ENCODE data around the gene EXD3. TPM values are rescaled to one million over a fixed set of nuclear protein-coding genes. Genes with fewer than 3 reads are reported as not detected.

The EXD3 gene
- polyA plus RNA-seq, 1 of the 3 experiments (the other 2 are of a cell fraction): 11.5 TPM

DNA sequence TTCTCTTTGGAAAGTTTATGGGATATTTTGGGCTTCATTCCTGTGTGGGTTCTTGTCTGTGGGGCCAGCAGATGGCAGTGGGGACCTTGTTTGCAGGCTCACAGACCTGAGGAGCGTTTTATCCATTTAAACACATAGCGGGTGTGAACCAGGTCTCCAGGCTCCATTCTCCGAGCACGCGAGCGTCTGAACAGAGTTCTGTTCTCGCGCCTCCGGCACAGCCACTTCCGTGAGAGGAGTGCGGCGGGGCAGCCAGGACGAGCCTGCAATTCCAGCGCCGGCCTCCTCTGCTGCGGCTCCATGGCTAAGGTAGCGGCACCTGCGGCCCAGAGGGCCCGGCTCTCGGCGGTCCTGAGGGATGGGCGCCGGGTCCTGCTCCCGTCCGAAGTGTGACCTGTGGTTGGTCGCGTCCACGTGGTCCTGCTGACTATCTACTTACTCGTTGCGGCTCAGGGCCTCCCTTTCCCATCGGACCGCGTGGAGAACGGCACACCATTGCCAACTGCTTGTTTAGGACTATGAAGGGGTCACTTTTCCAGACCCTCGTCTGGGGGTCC is 128.2 kb downstream of the EXD3 start:
- 22% methylated on average over 11 of the region's 35 CpGs for WGBS (ENCODE audit: low lambda C conversion rate)
- TF ChIP-seq, protein P1, sequence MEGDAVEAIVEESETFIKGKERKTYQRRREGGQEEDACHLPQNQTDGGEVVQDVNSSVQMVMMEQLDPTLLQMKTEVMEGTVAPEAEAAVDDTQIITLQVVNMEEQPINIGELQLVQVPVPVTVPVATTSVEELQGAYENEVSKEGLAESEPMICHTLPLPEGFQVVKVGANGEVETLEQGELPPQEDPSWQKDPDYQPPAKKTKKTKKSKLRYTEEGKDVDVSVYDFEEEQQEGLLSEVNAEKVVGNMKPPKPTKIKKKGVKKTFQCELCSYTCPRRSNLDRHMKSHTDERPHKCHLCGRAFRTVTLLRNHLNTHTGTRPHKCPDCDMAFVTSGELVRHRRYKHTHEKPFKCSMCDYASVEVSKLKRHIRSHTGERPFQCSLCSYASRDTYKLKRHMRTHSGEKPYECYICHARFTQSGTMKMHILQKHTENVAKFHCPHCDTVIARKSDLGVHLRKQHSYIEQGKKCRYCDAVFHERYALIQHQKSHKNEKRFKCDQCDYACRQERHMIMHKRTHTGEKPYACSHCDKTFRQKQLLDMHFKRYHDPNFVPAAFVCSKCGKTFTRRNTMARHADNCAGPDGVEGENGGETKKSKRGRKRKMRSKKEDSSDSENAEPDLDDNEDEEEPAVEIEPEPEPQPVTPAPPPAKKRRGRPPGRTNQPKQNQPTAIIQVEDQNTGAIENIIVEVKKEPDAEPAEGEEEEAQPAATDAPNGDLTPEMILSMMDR (IDR thresholded peaks at IDR 0.05): peak; percentile 33; the same call in 1 of the 2 replicates
- no peak for TF ChIP-seq SIN3A (IDR thresholded peaks at IDR 0.05; ENCODE audit: borderline replicate concordance, low read depth, low read length)
- 0 out of 2 replicates have a peak, but pooled peaks have one; percentile 17 for TF ChIP-seq SMC3 (IDR thresholded peaks at IDR 0.05; ENCODE audit: low read depth, low read length)
- TF ChIP-seq, protein P2, sequence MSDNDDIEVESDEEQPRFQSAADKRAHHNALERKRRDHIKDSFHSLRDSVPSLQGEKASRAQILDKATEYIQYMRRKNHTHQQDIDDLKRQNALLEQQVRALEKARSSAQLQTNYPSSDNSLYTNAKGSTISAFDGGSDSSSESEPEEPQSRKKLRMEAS (IDR thresholded peaks at IDR 0.05; ENCODE audit: low read depth): no peak
- TF ChIP-seq, protein P3, sequence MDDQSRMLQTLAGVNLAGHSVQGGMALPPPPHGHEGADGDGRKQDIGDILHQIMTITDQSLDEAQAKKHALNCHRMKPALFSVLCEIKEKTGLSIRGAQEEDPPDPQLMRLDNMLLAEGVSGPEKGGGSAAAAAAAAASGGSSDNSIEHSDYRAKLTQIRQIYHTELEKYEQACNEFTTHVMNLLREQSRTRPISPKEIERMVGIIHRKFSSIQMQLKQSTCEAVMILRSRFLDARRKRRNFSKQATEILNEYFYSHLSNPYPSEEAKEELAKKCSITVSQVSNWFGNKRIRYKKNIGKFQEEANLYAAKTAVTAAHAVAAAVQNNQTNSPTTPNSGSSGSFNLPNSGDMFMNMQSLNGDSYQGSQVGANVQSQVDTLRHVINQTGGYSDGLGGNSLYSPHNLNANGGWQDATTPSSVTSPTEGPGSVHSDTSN (IDR thresholded peaks at IDR 0.05): no peak
- no peak for TF ChIP-seq JUND (IDR thresholded peaks at IDR 0.05)
- TF ChIP-seq, protein P4, sequence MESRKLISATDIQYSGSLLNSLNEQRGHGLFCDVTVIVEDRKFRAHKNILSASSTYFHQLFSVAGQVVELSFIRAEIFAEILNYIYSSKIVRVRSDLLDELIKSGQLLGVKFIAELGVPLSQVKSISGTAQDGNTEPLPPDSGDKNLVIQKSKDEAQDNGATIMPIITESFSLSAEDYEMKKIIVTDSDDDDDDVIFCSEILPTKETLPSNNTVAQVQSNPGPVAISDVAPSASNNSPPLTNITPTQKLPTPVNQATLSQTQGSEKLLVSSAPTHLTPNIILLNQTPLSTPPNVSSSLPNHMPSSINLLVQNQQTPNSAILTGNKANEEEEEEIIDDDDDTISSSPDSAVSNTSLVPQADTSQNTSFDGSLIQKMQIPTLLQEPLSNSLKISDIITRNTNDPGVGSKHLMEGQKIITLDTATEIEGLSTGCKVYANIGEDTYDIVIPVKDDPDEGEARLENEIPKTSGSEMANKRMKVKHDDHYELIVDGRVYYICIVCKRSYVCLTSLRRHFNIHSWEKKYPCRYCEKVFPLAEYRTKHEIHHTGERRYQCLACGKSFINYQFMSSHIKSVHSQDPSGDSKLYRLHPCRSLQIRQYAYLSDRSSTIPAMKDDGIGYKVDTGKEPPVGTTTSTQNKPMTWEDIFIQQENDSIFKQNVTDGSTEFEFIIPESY (IDR thresholded peaks at IDR 0.05; ENCODE audit: borderline replicate concordance, low read depth): no peak
- TF ChIP-seq MEF2A (IDR thresholded peaks at IDR 0.05; ENCODE audit: borderline replicate concordance, low read depth): no peak
- TF ChIP-seq, protein P5, sequence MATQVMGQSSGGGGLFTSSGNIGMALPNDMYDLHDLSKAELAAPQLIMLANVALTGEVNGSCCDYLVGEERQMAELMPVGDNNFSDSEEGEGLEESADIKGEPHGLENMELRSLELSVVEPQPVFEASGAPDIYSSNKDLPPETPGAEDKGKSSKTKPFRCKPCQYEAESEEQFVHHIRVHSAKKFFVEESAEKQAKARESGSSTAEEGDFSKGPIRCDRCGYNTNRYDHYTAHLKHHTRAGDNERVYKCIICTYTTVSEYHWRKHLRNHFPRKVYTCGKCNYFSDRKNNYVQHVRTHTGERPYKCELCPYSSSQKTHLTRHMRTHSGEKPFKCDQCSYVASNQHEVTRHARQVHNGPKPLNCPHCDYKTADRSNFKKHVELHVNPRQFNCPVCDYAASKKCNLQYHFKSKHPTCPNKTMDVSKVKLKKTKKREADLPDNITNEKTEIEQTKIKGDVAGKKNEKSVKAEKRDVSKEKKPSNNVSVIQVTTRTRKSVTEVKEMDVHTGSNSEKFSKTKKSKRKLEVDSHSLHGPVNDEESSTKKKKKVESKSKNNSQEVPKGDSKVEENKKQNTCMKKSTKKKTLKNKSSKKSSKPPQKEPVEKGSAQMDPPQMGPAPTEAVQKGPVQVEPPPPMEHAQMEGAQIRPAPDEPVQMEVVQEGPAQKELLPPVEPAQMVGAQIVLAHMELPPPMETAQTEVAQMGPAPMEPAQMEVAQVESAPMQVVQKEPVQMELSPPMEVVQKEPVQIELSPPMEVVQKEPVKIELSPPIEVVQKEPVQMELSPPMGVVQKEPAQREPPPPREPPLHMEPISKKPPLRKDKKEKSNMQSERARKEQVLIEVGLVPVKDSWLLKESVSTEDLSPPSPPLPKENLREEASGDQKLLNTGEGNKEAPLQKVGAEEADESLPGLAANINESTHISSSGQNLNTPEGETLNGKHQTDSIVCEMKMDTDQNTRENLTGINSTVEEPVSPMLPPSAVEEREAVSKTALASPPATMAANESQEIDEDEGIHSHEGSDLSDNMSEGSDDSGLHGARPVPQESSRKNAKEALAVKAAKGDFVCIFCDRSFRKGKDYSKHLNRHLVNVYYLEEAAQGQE (IDR thresholded peaks at IDR 0.05; ENCODE audit: low read depth, low read length): no peak
- no peak for TF ChIP-seq GABPA (IDR thresholded peaks at IDR 0.05; ENCODE audit: low read depth)
- TF ChIP-seq, protein P6, sequence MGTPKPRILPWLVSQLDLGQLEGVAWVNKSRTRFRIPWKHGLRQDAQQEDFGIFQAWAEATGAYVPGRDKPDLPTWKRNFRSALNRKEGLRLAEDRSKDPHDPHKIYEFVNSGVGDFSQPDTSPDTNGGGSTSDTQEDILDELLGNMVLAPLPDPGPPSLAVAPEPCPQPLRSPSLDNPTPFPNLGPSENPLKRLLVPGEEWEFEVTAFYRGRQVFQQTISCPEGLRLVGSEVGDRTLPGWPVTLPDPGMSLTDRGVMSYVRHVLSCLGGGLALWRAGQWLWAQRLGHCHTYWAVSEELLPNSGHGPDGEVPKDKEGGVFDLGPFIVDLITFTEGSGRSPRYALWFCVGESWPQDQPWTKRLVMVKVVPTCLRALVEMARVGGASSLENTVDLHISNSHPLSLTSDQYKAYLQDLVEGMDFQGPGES (IDR thresholded peaks at IDR 0.05; ENCODE audit: low read depth, low read length): no peak
- no peak for TF ChIP-seq TAF1 (IDR thresholded peaks at IDR 0.05; ENCODE audit: borderline replicate concordance, low read depth, low read length)
- peak; percentile 53 for TF ChIP-seq RAD21 (IDR thresholded peaks at IDR 0.05; ENCODE audit: low read length)
- TF ChIP-seq EP300 (IDR thresholded peaks at IDR 0.05; ENCODE audit: borderline replicate concordance in 1 of 2, low read depth in 1 of 2, low read length in 1 of 2): no peak
- no peak for TF ChIP-seq MXI1 (IDR thresholded peaks at IDR 0.05; ENCODE audit: low read depth, low read length)
- TF ChIP-seq RFX5 (IDR thresholded peaks at IDR 0.05; ENCODE audit: low read length): no peak
- no peak for TF ChIP-seq POLR2AphosphoS5 (IDR thresholded peaks at IDR 0.05; ENCODE audit: low read depth, low read length)
- TF ChIP-seq, protein P7, sequence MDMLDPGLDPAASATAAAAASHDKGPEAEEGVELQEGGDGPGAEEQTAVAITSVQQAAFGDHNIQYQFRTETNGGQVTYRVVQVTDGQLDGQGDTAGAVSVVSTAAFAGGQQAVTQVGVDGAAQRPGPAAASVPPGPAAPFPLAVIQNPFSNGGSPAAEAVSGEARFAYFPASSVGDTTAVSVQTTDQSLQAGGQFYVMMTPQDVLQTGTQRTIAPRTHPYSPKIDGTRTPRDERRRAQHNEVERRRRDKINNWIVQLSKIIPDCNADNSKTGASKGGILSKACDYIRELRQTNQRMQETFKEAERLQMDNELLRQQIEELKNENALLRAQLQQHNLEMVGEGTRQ (IDR thresholded peaks at IDR 0.05; ENCODE audit: borderline replicate concordance, low read depth, low read length): no peak
- no peak for TF ChIP-seq TCF12 (IDR thresholded peaks at IDR 0.05)
- TF ChIP-seq YY1 (IDR thresholded peaks at IDR 0.05; ENCODE audit: low read depth): no peak
- H3K36me3 ChIP-seq (replicated peaks in 1 of 2; ENCODE audit: control insufficient read depth in 1 of 2, insufficient read depth in 2 of 2, low read length in 1 of 2): no peaks in the 10 kb centered on the region
- H3K9ac ChIP-seq: no peak overlapping the region
- no peaks in the 10 kb centered on the region for H4K20me1 ChIP-seq (ENCODE audit: insufficient read depth)
- no peaks in the 10 kb centered on the region for H3K9me2 ChIP-seq
- CTCF ChIA-PET: interaction anchor here (0.6 to 3.1 kb wide), 12 partner anchors 7 to 256 kb away, joined by 3 to 13 read pairs (median 4); partner anchors contain the start of genes NRARP and TOR4A
- POLR2A ChIA-PET: no interaction called here
- H2AFZ ChIP-seq (ENCODE audit: low read depth): peak overlapping the region; percentile 13; the same call in 1 of the 2 replicates
- no peaks in the 10 kb centered on the region for H3K79me2 ChIP-seq (ENCODE audit: insufficient read depth)
- H3K9me3 ChIP-seq: no peaks in the 10 kb centered on the region
- H3F3A ChIP-seq (replicated peaks; ENCODE audit: insufficient read depth): no peaks in the 10 kb centered on the region
- peaks cover 0 to 19% of the 10 kb centered on the region in 2 experiments; a peak in 1 of 4 replicates for H3K4me1 ChIP-seq (ENCODE audit: control insufficient read depth in 1 of 2, insufficient read depth in 2 of 2, low read depth in 1 of 2, low read length in 1 of 2)
- peak overlapping the region in 1 of 2 experiments; percentile 52; a peak in 2 of 4 replicates for H3K4me3 ChIP-seq (ENCODE audit: low read depth in 2 of 2, low read length in 1 of 2)
- peak overlapping the region; percentile 71 for H3K4me2 ChIP-seq
- H3K27me3 ChIP-seq (ENCODE audit: insufficient read depth): no peaks in the 10 kb centered on the region
- H3K27ac ChIP-seq (ENCODE audit: low read depth in 2 of 2, low read length in 1 of 2): no peak overlapping the region
- peak; percentile 67 for DNase-seq

Data from SK-N-SH (cell line).